Cardiac fibroblast (primary cell): ENCODE measurements around the gene IFI30.

Experiments used
- DNase-seq, 2 donors: peaks; one replicate each; pipeline versions ENCODE4 v3.0.0 to v3.0.0-alpha.2; 2010; ENCODE audit warnings: low read depth in 2 of 2
- H3K4me3 ChIP-seq, 2 donors: replicated peaks in 1 of 2; 1 replicate in 1 of 2; 2 replicates in 1 of 2; pipeline ENCODE4 v1.5.1; 2011; ENCODE audit warnings: low read depth in 2 of 2, low read length in 2 of 2, mild to moderate bottlenecking in 2 of 2, moderate library complexity in 1 of 2
- TF ChIP-seq, protein P1 (sequence below): IDR thresholded peaks from one replicate; pipeline ENCODE4 v1.5.1; 2011; ENCODE audit warnings: low read depth, mild to moderate bottlenecking, low read length, inconsistent platforms

The IFI30 gene

DNA sequence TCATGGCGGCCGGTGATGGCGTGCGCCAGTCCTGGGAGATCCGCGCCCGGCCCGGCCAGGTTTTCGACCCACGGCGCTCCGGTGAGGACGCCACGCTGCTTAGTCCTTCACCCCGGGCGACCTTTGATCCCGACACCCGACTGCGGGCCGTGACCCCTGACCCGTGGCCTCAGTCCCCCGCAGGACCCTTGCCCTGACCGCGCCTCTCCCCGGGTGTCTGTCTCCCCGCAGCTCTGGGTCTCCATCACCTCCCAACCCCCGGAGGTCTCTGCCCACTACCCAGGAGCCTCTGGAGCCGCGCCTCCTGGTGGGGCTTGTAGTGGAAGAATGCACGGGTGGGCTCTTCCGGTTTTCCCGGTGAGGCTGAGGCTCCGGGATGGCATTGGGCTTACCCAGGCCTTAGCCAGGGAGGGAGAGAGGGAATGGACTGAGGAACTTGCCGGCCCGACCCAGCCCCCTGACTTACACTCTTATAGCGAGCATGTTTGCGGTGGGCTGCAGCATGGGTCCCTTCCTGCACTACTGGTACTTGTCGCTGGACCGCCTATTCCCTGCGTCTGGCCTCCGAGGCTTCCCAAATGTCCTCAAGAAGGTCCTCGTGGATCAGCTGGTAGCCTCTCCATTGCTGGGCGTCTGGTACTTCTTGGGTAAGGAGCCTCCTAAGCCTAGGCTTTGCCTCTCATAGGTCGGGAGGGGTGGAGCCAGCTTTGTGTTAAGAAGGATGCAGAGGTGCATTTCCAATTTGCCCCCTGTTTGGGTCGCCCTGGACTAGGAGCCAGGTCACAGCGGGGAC lies 20.0 kb downstream of the IFI30 start:
- TF ChIP-seq, protein P1, sequence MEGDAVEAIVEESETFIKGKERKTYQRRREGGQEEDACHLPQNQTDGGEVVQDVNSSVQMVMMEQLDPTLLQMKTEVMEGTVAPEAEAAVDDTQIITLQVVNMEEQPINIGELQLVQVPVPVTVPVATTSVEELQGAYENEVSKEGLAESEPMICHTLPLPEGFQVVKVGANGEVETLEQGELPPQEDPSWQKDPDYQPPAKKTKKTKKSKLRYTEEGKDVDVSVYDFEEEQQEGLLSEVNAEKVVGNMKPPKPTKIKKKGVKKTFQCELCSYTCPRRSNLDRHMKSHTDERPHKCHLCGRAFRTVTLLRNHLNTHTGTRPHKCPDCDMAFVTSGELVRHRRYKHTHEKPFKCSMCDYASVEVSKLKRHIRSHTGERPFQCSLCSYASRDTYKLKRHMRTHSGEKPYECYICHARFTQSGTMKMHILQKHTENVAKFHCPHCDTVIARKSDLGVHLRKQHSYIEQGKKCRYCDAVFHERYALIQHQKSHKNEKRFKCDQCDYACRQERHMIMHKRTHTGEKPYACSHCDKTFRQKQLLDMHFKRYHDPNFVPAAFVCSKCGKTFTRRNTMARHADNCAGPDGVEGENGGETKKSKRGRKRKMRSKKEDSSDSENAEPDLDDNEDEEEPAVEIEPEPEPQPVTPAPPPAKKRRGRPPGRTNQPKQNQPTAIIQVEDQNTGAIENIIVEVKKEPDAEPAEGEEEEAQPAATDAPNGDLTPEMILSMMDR, result no peak
- DNase-seq, result no peak
- peak overlapping the region; percentile 83 to 93 for H3K4me3 ChIP-seq

DNA sequence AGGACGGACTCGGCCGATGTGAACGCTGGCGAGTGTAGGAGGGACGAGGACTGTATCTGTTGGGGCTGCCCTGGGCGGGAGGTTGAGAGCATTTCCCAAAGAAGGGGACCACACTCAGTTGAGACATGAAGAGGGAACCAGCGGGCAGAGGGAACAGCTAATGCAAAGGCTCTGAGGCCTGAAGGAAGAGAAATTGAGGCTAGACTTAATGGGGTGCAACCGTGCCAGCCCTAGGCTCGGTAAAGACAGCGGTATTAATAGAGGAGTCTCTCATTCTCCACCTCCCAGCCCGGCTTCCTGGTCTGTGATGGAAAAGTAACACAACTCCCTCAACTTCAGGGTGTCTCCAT lies 20.5 kb downstream of the IFI30 start:
- TF ChIP-seq, protein P1, result no peak
- DNase-seq, result no peak
- H3K4me3 ChIP-seq, result peak overlapping the region; percentile 83 to 93

DNA sequence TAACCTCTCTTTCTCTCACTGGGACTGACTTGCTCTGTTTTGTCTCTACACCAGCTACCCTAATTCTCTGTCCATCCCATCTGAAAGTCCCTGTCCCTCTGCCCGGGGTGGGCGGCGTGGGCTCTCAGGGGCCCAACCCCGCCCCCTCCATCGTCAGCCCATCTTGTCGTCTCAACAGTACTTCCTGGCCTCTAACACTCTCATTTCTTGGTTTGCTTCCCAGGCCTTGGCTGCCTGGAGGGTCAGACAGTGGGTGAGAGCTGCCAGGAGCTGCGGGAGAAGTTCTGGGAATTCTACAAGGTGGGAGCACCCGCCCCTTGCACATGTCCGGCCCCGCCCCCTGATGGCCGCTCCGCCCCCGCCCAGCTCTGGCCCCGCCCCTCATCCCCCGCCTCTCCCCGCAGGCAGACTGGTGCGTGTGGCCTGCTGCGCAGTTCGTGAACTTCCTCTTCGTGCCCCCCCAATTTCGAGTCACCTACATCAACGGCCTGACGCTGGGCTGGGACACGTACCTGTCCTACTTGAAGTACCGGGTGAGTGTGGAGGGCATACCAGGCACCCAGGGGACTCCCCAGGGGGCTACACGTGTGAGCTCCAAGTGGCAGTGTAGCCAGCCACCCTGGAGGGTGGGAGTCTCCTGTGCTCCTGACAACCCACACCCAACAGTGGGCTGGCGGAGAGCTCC lies 21.1 kb downstream of the IFI30 start:
- H3K4me3 ChIP-seq, result no peak overlapping the region
- TF ChIP-seq, protein P1, result no peak
- DNase-seq, result peak in 1 of 2 donors; percentile 79

DNA sequence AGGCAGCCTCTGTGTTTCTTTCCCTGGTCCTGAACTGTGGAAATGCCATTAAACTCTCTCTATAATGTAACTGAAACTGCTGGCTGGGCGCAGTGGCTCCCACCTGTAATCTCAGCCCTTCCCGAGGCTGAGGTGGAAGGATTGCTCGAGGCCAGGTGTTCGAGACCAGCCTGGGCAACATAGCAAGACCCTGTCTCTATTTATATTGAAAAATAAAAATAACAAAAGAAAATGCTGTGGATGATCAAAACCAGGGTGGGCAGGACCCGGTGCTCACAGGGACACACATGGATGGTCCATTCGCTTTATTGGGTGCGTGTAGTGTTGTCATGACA lies 22.9 kb downstream of the IFI30 start:
- DNase-seq, result no peak
- H3K4me3 ChIP-seq, result no peak overlapping the region
- TF ChIP-seq, protein P1, result no peak

DNA sequence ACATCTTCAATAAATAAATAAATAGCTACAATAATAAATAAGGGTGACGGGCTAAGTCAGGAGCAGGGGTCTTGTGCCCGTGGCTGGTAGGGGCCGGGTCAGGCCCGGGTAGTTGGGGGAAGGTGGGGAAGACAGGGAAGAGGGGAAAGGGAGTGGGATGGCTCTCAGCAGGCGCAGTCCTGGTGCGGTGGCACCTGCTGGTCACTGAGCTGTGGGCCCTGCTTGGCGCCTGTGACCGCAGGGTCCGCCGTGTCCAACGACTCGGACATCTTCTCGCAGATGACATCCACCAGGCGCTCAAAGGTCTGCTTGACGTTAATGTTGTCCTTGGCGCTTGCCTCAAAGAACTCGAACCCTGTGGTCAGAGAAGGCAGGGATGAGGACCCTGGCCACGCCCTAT lies 23.7 kb downstream of the IFI30 start:
- DNase-seq, result no peak
- TF ChIP-seq, protein P1, result no peak
- no peak overlapping the region for H3K4me3 ChIP-seq

DNA sequence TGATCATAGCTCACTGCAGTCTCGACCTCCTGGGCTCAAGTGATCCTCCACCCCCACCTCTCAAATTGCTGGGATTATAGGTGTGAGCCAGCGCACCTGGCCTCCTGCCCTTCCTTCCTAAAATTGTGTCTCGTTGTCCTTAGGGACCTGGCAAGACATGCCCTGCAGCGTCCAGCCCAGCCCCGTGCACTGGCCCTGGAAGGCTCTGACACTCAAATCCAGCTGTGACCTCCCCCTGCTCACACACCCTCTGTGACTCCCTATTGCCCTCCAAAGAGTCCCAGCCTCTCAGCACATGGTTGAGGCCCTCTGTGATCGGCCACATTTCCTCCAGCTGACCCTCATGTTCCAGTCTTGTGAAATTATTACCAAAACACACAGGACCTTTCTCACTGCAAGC lies 24.3 kb downstream of the IFI30 start:
- no peak for DNase-seq
- H3K4me3 ChIP-seq, result no peak overlapping the region
- TF ChIP-seq, protein P1, result no peak

DNA sequence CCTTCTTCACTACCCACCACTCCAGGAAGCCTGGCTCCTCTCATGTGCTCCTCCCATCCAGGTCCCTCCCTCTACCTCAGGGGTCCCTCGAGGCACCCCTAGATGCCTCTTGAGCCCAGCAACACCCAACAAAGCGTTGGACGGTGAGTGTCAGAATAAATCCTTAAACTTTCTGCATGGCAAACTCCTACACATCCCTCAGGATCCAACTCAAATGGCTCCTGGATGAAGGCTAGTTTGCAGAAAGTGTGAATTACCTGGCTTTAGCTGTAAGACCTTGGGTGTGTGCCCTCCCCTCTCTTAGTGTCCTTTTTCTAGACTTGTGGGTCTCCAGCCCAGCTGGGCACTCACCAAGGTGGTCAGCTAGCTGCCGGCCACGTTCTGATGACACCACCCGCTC lies 24.8 kb downstream of the IFI30 start:
- TF ChIP-seq, protein P1, result no peak
- DNase-seq, result no peak
- no peak overlapping the region for H3K4me3 ChIP-seq
